ENCODE results near the gene FGF18. TPM values are rescaled to one million over a fixed set of nuclear protein-coding genes. Genes with fewer than 3 reads are reported as not detected.
"Not testable (repeated sequence)": the region's sequence is repeated elsewhere in the genome, so short reads cannot be mapped to it uniquely, and the experiment has no call there.

The FGF18 gene
- total RNA-seq, 1 donor from 2014 or later = 1.7 TPM

DNA sequence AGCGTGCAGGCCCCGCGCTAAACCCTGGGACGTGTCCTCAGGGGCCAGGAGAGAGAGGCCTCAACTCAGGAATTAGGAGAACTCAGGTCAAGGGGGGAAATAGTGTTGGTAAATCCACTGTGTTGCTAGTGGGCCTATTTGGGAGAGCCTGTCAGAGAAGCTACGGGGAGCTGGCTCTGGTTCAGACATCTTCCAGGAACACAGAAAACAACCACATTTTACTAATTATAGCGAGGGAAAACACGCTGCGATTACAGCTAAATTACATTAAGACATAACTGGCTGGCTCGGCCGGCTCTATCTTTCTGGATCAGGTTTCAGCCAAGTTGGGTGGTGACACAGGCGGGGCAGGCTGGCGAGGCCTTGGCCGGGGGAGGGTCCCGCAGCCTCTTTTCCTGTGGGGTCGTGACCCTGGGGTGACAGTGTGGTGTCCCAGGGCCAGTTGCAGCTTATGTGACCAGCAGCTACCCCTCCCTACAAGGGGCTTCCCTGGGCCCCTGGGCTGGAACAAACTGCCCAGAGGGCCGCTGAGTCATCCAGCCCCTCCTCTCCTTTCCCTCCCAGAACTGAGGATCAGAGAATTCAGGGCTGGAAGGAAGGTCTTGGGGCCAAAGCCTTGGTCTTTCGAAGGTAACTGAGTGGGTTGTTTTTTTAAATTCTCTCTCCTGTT lies 75.1 kb downstream of the FGF18 start:
- no peaks in the 10 kb centered on the region for H3K9me3 Mint-ChIP-seq
- H3K4me1 Mint-ChIP-seq (ENCODE audit: unreplicated experiment) = peaks cover 26% of the 10 kb centered on the region
- no peak for DNase-seq (ENCODE audit: extremely low spot score, unreplicated experiment)
- peak overlapping the region; percentile 80 for H3K27ac Mint-ChIP-seq
- peak overlapping the region; percentile 49 for H3K4me3 Mint-ChIP-seq
- peaks cover 3% of the 10 kb centered on the region for H3K27me3 Mint-ChIP-seq
- TF ChIP-seq, protein P1, sequence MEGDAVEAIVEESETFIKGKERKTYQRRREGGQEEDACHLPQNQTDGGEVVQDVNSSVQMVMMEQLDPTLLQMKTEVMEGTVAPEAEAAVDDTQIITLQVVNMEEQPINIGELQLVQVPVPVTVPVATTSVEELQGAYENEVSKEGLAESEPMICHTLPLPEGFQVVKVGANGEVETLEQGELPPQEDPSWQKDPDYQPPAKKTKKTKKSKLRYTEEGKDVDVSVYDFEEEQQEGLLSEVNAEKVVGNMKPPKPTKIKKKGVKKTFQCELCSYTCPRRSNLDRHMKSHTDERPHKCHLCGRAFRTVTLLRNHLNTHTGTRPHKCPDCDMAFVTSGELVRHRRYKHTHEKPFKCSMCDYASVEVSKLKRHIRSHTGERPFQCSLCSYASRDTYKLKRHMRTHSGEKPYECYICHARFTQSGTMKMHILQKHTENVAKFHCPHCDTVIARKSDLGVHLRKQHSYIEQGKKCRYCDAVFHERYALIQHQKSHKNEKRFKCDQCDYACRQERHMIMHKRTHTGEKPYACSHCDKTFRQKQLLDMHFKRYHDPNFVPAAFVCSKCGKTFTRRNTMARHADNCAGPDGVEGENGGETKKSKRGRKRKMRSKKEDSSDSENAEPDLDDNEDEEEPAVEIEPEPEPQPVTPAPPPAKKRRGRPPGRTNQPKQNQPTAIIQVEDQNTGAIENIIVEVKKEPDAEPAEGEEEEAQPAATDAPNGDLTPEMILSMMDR (conservative IDR thresholded peaks at IDR 0.05) = no peak
- H3K36me3 Mint-ChIP-seq = no peaks in the 10 kb centered on the region

GRCh38 chr5:171495122-171495700 lies 75.8 kb downstream of the FGF18 start:
- peaks cover 26% of the 10 kb centered on the region for H3K4me1 Mint-ChIP-seq (ENCODE audit: unreplicated experiment)
- DNase-seq (ENCODE audit: extremely low spot score, unreplicated experiment) = no peak
- H3K27ac Mint-ChIP-seq = peak overlapping the region; percentile 80
- peaks cover 3% of the 10 kb centered on the region for H3K27me3 Mint-ChIP-seq
- TF ChIP-seq, protein P1 (conservative IDR thresholded peaks at IDR 0.05) = no peak
- H3K9me3 Mint-ChIP-seq = no peaks in the 10 kb centered on the region
- no peak overlapping the region for H3K4me3 Mint-ChIP-seq
- H3K36me3 Mint-ChIP-seq = no peaks in the 10 kb centered on the region

GRCh38 chr5:171496456-171496855 lies 77.0 kb downstream of the FGF18 start:
- H3K4me3 Mint-ChIP-seq = no peak overlapping the region
- H3K27me3 Mint-ChIP-seq = peaks cover 3% of the 10 kb centered on the region
- TF ChIP-seq, protein P1 (conservative IDR thresholded peaks at IDR 0.05) = no peak
- no peaks in the 10 kb centered on the region for H3K9me3 Mint-ChIP-seq
- H3K27ac Mint-ChIP-seq = no peak overlapping the region
- DNase-seq (ENCODE audit: extremely low spot score, unreplicated experiment) = no peak
- peaks cover 26% of the 10 kb centered on the region for H3K4me1 Mint-ChIP-seq (ENCODE audit: unreplicated experiment)
- H3K36me3 Mint-ChIP-seq = no peaks in the 10 kb centered on the region

DNA sequence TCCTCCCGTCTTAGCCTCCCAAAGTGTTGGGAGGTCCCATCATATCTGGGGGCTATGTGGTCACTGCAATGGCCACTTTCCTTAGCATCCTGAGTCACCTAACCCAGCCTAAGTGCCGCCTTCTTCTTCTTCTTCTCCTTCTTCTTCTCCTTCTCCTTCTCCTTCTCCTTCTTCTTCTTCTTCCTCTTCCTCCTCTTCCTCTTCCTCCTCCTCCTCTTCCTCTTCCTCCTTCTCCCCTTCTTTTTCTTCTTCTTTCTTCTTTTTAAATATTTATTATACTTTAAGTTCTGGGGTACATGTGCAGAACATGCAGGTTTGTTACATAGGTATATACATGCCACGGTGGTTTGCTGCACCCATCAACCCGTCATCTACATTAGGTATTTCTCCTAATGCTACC lies 78.0 kb downstream of the FGF18 start:
- H3K27ac Mint-ChIP-seq; H3K9me3 Mint-ChIP-seq; DNase-seq (ENCODE audit: extremely low spot score, unreplicated experiment); H3K4me3 Mint-ChIP-seq; H3K36me3 Mint-ChIP-seq; H3K27me3 Mint-ChIP-seq: not testable (repeated sequence)
- H3K4me1 Mint-ChIP-seq (ENCODE audit: unreplicated experiment) = peaks cover 26% of the 10 kb centered on the region

DNA sequence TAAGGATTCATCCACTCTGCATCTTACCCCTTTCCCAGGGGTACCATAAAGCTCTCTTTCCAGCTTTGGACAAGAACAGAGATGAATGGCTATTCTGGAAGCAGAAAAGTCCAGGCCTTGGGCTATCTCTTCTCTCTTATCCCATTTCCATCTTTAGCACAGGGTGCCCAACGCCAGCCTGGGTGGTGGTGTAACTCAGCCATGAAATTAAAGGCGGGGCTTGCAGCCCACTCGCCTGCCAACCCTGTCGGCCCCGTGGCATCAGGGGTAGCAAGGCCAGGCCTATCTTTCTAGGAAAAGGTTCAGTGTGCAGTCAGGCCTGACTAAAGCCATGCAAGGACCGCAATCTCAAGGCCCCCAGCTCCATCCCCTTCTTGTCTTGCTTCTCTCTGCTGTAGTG lies 78.7 kb downstream of the FGF18 start:
- Mint-ChIP-seq H3K27ac (no peak overlapping the region), H3K4me3 (no peak overlapping the region), H3K4me1 (ENCODE audit: unreplicated experiment) (peaks cover 25% of the 10 kb centered on the region), H3K27me3 (peaks cover 3% of the 10 kb centered on the region), H3K36me3 (no peaks in the 10 kb centered on the region), H3K9me3 (no peaks in the 10 kb centered on the region)
- no peak for DNase-seq (ENCODE audit: extremely low spot score, unreplicated experiment)
- TF ChIP-seq, protein P1 (conservative IDR thresholded peaks at IDR 0.05) = no peak

DNA sequence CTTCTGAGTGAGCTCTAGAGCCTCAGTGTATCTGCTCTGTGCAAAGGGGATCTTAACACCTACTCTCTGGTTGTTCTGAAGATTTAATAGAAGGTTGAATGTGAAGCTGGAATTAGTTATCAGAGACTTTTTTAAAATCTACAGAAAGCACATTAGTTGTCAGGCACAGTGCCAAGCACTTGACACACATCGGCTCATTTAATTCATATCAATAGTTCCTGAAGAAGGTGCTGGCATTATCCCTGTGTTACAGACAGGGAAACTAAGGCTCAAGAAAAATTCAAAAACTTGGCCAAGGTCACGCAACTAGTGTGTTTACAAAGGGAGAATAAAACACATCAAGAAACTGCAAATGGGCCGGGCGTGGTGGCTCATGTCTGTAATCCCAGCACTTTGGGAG lies 80.2 kb downstream of the FGF18 start:
- Mint-ChIP-seq H3K36me3 (no peaks in the 10 kb centered on the region), H3K27me3 (no peaks in the 10 kb centered on the region), H3K9me3 (no peaks in the 10 kb centered on the region), H3K27ac (no peak overlapping the region), H3K4me3 (no peak overlapping the region), H3K4me1 (ENCODE audit: unreplicated experiment) (peaks cover 10% of the 10 kb centered on the region)
- no peak for DNase-seq (ENCODE audit: extremely low spot score, unreplicated experiment)
- TF ChIP-seq, protein P1 (conservative IDR thresholded peaks at IDR 0.05) = no peak
